DMS153 treated with DMSO at 0.1 percent for 48 hours (cell line): ENCODE results near the gene MALSU1.

Source experiments
- DNase-seq: peaks from one replicate; lab custom pipeline; 2025; ENCODE audit not compliant: unreplicated experiment; lab: John Stamatoyannopoulos, UW

MALSU1 gene

DNA sequence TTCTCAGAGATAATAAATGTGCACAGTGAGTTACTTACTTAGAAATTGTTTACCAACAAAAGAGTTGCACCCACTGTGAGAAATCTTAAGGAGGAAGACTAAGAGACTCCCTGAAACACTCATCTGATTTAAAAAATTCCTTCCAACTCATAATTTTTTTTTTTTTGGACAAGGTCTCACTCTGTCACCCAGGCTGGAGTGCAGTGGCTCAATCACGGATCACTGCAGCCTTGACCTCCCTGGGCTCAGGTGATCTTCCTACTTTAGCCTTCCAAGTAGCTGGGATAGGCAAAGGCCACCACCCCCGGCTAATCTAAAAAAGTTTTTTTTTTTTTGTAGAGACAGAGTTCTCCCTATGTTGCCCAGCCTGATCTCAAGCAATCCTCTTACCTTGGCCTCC is 36.0 kb downstream of the MALSU1 start:
- DNase-seq, result no peak

DNA sequence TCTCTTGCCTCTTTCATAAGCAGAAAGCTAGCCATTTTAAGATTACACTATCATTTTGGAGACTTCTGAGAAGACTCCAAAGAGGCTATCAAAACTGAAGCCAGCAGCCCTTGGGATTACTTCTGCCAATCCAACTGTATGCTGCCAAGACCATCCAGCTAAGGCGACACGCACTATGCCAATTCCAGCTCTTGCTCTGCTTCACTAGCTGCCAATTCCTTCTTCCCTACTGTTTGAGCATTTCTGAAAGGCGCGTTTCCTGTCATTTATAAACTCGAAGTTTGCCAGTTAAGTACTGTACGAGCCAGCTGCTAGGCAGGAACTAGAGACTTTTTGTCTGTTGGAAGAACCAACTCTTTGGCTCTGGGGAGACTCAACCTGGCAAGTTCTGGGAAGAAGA is 36.5 kb downstream of the MALSU1 start:
- no peak for DNase-seq

DNA sequence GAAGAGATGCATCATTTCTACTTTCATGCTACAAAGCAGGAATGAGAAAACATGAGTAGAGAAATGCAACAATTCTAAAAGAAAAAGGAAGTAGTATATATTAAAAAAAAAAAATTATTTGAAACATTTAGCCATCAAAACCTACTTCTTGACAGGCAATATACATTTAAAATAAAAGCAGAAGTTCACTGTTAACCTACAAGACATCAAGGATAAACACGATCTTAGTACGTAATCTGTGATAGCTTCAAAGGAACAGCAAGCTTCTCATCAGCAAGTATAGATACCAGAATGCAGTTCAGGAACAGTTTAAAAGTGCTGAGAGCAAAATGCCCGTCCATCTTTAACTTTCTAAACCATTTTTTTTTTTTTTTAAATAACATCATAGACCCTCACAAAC is 36.9 kb downstream of the MALSU1 start:
- no peak for DNase-seq

- DNase-seq, result no peak
Observed at GRCh38 chr7:23336799-23337283, 37.7 kb downstream of the MALSU1 start.

DNA sequence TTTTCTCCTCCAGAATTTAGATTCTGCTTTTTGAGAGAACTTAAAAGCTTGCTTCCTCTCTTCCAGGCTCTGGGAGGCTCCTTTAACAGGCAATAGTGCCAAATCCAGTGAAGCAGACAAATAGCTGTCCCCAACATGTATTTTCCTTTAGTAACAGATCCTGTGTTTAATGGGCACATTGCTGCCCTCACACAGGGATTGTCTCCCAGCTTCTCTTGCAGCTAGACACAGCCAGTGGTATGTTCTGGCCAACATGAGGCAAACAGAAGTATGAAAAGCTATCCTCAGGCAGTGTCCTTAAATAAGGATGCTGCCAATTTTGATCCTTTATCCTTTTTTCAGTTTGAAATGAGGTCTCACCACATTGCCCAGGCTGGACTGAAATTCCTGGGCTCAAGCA is 38.2 kb downstream of the MALSU1 start:
- DNase-seq, result no peak

- no peak for DNase-seq
Observed at GRCh38 chr7:23338439-23338838, 39.3 kb downstream of the MALSU1 start.

DNA sequence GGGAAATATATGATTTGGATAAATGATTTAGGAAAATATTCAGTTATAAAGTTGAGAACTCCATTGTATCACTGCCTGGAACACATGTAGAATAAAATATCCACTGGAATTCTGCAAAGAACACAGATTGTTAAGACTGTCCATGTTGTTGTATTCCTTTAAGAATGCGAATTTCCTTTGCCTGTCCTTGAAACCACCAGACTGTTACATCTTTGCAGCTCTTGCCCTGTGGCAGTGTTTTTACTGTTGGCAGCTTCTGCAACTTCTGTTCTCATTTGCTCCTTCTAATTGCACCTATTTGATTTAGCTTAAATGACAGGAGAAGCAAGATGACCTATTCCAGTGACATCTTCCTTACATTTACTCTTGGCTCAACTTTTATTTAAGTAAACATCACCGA is 39.7 kb downstream of the MALSU1 start:
- DNase-seq, result no peak

GRCh38 chr7:23341846-23342598 is 42.9 kb downstream of the MALSU1 start:
- no peak for DNase-seq

GRCh38 chr7:23343102-23343501 is 44.0 kb downstream of the MALSU1 start:
- no peak for DNase-seq

- no peak for DNase-seq
Observed at GRCh38 chr7:23343806-23344475, 44.8 kb downstream of the MALSU1 start.

DNA sequence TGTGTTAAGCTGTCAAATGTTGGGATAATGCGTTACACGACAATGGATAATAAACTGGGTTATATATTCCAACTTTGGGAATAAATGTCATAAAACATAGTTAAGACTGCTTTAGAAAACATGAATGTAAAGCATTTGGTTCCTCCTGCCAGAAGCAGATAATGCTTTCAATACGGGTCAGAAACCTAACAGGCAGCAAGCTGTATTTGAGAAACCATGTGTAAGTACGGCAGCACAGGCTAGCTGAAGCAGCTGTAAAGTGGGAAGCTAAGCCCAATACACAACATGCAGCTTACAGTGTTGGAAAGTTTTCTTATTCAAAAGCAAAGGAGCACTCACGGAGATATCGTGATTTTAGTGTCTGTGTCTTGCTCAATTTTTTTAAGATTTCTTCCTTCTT is 46.5 kb downstream of the MALSU1 start:
- DNase-seq, result no peak

GRCh38 chr7:23346316-23346715 is 47.2 kb downstream of the MALSU1 start:
- no peak for DNase-seq

DNA sequence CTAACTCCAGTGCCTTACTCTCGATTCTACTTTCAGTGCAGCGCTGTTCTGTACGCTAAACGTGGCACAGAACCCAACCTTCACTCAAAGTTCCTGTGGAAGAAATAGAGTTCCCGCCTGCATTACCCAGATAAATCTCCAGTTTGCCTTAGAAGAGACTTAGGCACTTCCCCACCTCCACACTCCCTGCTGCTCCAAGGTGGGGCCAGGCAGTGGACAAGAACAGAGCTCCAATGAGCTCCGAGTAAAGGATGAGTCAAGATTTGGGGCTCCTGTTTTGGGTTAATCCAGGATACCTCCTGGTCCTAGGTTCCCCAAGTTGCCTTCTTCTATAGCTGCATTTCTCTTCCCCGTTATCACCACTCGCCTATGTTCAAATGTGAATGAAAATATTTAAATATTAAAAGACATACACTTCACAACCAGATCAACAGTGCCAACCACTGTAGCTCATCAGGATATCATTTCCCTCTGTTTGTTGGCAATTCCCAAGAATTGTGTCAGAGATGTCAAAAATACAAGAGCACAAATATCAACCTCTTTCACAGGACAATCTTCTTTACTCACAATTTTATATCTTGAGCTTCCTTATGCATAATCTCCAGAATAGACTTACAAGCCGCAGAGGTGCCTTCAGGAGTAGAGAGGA is 48.0 kb downstream of the MALSU1 start:
- DNase-seq, result no peak

DNA sequence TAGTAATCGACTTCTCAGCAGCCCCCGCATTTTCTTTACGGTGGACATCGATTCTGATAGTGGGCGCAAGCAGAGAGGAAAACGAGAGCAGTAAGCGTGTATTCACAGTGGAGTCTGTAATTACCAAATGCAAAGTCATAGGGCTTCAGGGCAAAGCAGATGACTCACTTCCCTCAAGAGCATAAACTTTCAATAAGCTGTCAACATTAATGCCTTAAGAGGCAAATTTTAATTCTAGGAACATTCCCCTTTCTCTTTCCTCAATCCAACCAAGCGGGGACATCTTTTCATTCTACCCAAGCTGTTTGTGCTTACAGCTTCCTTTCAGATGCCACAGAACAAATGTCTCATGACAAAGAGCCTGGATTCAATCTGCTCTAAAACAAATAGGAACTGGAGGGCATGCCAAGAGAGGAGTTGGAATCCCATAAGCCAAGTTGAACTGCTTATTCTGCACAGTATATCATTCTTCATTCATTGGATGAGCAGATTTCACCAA is 48.6 kb downstream of the MALSU1 start:
- no peak for DNase-seq

- no peak for DNase-seq
Observed at GRCh38 chr7:23349484-23350157, 50.5 kb downstream of the MALSU1 start.

DNA sequence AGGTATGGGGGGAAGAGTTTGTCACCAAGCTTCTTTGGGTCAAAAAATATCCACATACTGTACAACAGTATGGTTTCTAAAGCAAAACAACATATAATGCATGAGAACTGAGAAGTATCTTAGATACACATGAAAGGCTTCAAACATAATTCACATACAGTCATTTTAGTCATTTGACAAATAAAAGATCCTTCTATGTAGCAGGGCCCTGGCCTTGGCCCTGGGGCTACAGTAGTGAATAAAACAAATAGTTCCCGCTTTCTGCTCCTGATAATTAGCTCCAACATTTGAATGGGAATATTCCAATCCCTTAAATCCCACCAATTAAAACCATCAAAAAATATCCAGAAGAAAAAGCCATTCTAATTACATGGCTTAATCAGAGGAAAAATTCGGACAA is 51.3 kb downstream of the MALSU1 start:
- DNase-seq, result no peak

DNA sequence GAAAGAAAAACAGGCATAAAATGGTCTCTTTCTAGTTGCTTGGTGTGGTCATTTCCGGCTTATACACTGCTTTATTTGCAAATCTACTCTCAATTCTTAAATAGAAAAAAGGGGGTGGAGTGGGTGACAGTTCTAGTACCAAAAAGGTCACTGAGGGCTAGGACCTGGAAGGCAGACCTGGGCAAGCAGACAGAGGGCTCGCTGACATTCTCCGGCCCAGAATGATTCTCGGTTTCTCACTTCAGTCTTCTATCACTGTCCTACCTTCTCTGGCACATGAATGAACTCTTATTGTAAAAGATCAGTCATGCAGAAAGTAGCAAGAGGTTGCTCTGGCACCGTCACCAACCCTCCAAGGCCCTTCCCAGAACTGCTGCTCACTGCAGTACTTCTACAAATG is 54.0 kb downstream of the MALSU1 start:
- peak; percentile 46 for DNase-seq

DNA sequence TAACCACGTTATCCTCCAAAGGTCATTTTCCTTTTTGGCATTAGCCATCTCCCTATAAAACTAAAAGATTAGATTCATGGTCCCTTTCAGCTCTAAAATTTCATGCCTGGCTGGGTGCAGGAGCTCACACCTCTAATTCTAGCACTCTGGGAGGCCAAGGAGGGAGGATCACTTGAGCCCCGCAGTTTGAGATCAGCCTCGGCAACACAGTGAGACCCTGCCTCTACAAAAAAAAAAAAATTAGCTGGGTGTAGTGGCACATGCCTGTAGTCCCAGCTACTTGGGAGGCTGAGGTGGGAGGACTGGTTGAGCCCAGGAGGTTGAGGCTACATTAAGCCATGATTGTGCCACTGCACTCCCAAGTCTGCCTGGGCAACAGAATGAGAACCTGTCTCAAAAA is 57.0 kb downstream of the MALSU1 start:
- DNase-seq, result no peak

DNA sequence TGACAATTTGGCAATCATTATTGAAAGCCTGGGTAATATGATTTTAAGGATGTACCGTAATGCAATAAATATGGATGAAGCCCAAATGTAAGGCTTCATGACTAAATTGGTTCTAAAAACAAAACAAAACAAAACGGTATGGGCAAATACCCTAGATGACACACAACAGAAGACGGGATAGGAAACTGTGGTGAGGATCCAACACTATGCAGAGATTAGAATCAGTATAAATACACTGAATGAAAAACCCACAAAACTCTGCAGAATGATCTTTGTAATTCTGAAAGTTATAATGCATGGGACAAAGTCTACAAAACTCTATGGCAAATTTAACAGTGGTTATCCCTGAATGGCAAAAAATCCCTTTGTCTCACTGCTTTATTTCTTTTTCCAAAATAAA is 57.6 kb downstream of the MALSU1 start:
- DNase-seq, result no peak

- DNase-seq, result peak; percentile 47
Observed at GRCh38 chr7:23357190-23358093, 58.3 kb downstream of the MALSU1 start.
